NCI-H82 treated with DMSO at 0.1 percent for 48 hours (cell line): Measurements from ENCODE around the gene CHID1.

Experiments used
- DNase-seq: peaks from one replicate; lab custom pipeline; 2025; ENCODE audit not compliant: unreplicated experiment; lab: John Stamatoyannopoulos, UW

The CHID1 gene

GRCh38 chr11:888310-889212 lies 22.0 kb downstream of the CHID1 start:
- DNase-seq, result peak; percentile 49

- no peak for DNase-seq
Observed at GRCh38 chr11:887589-887988, 23.0 kb downstream of the CHID1 start.

- no peak for DNase-seq
Observed at GRCh38 chr11:886568-886967, 24.0 kb downstream of the CHID1 start.

GRCh38 chr11:884578-885070 lies 26.0 kb downstream of the CHID1 start:
- no peak for DNase-seq

GRCh38 chr11:883527-883926 lies 27.1 kb downstream of the CHID1 start:
- DNase-seq, result no peak

GRCh38 chr11:882596-882995 lies 28.0 kb downstream of the CHID1 start:
- no peak for DNase-seq

GRCh38 chr11:880447-880846 lies 30.2 kb downstream of the CHID1 start:
- no peak for DNase-seq

- DNase-seq, result peak; percentile 8
Observed at GRCh38 chr11:877565-877964, 33.0 kb downstream of the CHID1 start.

GRCh38 chr11:876545-876944 lies 34.1 kb downstream of the CHID1 start:
- DNase-seq, result no peak

- no peak for DNase-seq
Observed at GRCh38 chr11:875769-876301, 34.8 kb downstream of the CHID1 start.

GRCh38 chr11:875203-875602 lies 35.4 kb downstream of the CHID1 start:
- DNase-seq, result no peak

- DNase-seq, result no peak
Observed at GRCh38 chr11:873706-874105, 36.9 kb downstream of the CHID1 start.

GRCh38 chr11:872799-873198 lies 37.8 kb downstream of the CHID1 start:
- DNase-seq, result no peak

- no peak for DNase-seq
Observed at GRCh38 chr11:871472-871871, 39.1 kb downstream of the CHID1 start.

- no peak for DNase-seq
Observed at GRCh38 chr11:870418-870817, 40.2 kb downstream of the CHID1 start.

GRCh38 chr11:870127-870413 lies 40.5 kb downstream of the CHID1 start:
- no peak for DNase-seq

GRCh38 chr11:869399-870126 lies 41.0 kb downstream of the CHID1 start:
- no peak for DNase-seq

- DNase-seq, result no peak
Observed at GRCh38 chr11:868802-869201, 41.8 kb downstream of the CHID1 start.

- DNase-seq, result no peak
Observed at GRCh38 chr11:868394-868793, 42.2 kb downstream of the CHID1 start.

GRCh38 chr11:867856-868358 lies 42.7 kb downstream of the CHID1 start:
- DNase-seq, result no peak

- DNase-seq, result no peak
Observed at GRCh38 chr11:866481-866880, 44.1 kb downstream of the CHID1 start.
